GM19351 (cell line): ENCODE measurements around the gene S100PBP.

ENCODE experiments used
- ATAC-seq: cut with Tn5 transposase; IDR thresholded peaks from one replicate; pipeline ENCODE4 v1.9.1; 2021; ENCODE audit warnings: mild to moderate bottlenecking, moderate library complexity; ENCODE audit not compliant: unreplicated experiment

S100PBP gene

DNA sequence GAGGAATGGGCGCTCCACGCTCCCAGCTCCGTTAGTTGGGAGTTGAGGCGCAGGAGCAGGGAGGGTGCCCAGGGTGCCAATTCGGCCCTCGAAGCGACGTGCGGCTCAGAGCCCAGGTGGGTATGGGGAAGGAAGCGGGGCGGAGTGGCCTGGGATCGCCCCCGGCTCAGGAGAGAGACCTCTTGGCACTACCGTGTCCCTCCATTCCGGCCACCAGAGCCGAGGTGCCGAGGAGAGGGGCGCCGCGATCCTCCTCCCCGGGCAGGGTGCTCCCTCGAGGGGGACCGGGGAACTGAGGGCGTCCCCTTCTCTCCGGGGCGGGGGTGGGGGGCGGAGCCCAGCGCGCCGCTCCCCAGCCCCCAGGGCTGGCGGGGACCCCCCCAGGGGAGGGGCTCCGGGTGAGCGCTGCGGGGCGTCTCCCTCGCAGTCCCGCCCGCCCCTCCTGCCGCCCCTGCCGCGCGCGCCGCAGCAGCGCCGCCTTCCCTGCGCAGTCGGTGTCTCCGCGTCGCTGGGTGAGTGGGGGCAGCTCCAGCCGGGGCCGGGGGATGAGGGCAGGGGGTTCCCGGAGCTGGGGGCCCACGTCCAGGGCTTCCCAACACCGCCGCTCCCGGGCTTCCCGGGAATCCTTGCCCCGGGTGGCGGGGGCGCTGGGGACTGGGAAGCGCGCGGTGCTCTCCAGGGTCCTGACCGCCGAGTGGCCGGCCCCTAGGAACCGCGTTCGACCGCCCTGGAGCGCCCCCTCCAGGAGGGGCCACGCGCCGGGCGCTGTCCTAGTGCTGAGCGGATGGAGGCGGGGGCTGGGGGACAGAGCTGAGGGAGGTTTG, 68.8 kb downstream of the S100PBP start, which contains the start of gene HPCA:
Gene HPCA, plus strand, starts transcription at position 488 of the 824 bp plus-strand sequence. CDS start 2,408 bp downstream, outside the sequence.
- no peak for ATAC-seq

DNA sequence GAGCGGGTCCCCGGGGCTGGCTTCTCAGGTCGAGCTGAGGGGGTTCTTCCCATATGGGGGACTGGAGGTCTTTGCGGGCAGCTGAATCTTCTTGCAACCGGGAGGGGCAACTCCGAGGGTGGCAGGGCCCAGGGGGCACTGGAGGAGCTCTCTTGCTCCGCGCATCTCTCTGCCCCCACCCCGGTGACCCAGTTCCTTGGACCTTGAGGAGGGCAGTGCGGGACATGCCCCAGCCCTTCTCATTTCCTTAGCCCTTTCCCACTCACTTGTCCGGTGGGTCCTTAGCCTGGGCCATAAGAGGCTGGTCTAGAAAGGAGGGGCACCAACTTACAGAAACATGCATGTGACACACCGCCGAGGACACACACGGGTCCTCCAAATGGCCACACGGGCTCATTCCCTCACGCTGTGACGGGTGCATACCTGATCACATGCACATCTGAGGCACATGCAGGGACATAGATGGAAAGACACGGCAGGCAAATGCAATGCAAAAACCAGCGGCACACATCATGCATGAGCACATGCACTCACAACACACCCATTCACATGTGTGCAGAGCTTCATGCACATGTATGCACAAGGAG, 69.5 kb downstream of the S100PBP start:
- ATAC-seq = no peak

GRCh38 chr1:32887623-32888022, 70.2 kb downstream of the S100PBP start:
- ATAC-seq = no peak

DNA sequence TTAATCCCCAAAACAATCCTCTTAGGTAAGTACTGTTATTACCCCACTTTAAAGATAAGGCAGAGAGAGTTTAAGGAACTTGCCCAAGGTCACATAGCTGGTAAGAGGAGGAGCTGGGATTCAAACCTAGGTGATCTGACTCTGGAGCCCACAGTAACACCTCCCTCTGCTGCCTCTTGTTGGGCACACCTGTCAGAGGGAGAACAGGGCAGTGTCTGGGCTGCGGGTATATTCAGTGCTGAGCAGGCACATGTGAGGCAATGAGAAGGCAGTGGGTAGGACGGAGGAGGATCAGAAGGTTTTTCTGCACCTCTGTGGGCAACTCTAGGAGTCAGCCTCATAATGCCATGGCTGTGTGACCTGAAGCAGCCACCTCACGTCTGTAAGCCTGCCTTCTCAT, 70.7 kb downstream of the S100PBP start:
- ATAC-seq = no peak

DNA sequence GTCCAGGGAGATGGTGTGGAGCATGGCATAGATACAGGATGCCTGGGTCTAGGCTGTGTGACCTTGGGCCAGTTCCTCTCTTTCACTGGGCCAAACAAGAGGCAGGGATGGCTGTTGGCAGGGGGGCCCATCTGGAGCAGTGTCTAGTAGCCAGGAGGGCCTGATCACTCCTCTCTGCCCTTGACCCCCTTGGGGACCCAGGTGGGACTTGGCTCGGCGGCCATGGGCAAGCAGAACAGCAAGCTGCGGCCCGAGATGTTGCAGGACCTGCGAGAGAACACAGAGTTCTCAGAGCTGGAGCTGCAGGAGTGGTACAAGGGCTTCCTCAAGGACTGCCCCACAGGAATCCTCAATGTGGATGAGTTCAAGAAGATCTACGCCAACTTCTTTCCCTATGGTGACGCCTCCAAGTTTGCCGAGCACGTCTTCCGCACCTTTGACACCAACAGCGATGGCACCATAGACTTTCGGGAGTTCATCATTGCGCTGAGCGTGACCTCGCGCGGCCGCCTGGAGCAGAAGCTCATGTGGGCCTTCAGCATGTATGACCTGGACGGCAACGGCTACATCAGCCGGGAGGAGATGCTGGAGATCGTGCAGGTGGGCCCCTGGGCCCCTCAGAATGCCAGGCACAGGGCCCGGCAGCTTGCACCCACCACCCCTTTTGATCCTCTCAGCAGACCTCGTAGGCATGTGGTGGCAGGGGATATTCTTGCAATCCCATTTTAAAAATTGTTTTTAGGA, 71.4 kb downstream of the S100PBP start:
- no peak for ATAC-seq

GRCh38 chr1:32889731-32890278, 72.4 kb downstream of the S100PBP start:
- ATAC-seq = no peak

- no peak for ATAC-seq
These were observed 73.2 kb downstream of the S100PBP start for GRCh38 chr1:32890516-32891240.

- ATAC-seq = no peak
These were observed 73.8 kb downstream of the S100PBP start for GRCh38 chr1:32891241-32891570.

DNA sequence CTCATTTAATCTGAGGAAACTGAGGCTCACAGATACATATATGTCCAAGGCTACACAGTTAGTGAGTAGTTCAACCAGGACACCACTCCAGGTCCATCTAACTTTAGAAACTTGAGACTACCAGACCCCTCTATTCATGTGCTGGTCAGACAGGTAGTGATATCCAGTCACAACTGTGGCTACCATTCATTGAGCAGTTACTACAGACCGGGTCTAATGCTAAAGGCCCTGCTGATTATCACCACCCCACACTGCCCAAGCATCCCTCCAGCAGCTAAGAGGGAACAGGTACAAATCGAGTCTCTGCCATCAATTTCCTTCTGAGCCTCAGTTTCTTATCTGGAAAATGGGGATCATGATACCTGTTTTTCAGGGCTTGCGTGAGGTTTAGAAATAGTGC, 74.2 kb downstream of the S100PBP start:
- ATAC-seq = no peak

GRCh38 chr1:32892368-32893197, 75.1 kb downstream of the S100PBP start:
- no peak for ATAC-seq

GRCh38 chr1:32893198-32894018, 76.0 kb downstream of the S100PBP start:
- no peak for ATAC-seq

DNA sequence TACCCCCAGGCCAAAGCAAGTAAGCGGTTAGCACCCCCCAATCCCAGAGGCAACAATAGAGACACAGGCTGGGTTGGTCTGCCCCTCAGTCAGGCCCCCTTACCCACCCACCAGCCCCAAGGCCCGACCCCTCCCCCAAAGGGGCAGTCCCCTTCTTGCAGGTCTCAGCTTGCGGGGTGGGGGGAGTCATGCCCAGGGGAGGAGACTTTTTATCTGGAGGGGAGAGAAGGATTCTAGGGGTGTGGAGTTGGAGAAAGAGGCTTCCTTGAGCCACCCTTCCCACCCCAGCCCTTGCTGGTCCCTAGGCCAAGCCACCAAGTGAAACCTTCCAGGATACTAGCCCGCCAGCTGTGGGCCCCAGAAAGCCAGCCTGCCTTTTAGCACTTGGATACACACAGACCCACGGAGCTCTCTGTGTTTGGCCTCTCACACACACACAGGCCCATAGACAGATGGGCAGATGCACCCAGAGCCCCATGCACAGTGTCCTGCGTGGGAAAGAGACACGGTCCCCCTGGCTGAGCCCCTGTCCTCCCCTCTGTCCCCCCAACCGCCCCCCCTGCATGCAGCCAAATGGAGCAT, 76.7 kb downstream of the S100PBP start:
- ATAC-seq = no peak

DNA sequence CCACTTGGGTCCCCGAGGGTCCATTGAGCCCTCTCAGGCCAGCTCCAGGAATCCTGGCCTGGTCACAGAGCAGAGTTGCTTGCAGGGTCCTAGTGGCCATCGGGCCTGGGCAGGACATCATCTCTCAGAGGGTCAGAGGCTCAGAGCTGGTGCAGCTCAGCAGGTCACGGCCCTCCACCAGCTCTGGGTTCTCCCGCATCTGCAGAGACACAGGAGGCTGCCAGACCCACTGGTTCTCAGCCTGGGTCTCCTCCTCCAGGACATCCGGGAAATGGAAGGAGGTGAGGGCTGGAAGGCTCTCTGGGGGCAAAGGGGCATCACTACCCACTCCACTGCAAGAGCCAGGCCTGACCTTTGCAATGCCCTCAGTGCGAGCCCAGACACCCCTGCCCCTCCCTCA, 77.2 kb downstream of the S100PBP start:
- no peak for ATAC-seq

DNA sequence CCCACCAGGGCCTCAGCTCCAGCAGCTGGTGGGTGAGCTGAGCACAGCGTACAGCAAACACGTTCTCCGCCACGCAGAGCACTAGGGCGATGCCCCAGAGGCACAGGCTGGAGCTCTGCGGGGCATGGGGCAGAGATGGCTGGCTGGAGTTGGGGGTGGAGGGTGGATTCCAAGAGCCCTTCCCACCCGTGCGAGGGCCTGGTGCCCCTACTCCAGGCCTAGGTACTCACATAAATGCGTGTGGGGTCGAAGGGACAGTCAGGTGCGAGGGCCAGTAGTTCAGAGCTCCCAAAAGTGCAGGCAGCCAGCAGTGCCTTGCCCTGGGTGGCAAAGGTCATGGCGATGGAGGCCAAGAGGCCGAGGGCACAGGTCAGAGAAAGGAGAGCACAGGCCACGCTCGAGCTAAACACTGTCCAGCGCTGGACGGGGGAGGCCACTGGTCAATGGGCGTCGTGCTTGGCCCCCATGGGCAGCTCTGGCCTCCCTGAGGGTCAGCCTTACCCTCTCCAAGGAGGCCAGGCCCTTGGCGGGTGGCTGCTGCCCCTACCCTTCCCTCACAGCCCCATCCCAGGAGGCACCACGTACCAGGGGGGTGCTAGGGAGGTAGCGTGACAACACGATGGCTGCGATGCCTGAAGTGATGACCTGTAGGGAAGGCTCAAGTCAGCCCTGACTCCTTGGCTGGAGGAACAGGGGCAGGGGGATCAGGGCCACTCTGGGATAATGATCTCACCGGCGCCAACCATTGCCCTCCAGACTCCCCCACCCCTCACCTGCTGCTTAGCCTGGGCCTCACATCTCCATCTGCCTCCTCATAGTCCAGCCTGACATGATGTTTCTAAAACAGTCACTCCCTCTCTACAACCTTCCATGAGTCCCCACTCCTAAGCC, 78.1 kb downstream of the S100PBP start:
- no peak for ATAC-seq

- no peak for ATAC-seq
These were observed 79.0 kb downstream of the S100PBP start for GRCh38 chr1:32896451-32896850.

DNA sequence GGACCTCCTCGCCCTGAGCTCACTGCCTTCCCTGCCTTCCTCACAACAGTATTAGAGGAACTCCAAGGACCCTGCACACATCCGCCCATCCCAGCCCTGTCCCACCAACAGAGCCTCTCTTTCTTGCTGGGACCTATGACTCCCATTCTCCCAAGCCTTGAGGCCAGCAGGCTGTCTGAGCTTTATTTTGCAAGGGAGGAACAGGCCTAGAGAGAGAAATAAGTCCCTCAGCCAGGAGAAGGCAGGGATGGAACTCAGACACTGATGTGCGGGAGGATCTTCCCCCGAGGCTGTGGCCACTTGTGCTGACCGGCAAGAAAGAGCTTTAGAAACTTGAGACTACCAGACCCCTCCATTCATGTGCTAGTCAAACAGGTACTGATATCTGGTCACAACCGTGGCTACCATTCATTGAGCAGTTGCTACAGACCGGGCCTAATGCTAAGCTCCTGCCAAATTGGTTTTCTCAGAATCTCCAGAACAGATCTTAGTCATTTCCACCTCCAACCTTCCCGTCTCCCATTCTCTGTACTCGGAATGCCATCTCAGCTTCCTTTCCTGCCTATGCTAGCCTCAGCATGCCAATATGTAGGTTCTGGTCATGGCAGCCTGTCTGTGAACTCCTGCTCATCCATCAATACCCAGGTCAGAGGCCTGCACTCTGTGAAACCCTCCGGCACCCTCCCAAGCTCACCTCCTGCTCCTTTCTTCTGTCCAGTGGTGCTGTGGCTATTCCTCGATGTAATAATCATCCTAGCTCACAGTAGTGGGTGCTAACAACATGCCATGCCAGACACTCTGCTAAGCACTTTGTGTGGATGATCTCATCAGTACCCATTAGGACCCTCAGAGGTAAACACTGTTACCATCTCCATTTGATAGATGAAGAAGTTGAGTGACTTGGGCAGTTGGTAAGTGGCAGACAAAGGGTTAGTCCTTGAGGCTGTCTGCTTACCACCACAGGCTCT, 79.9 kb downstream of the S100PBP start:
- ATAC-seq = no peak

DNA sequence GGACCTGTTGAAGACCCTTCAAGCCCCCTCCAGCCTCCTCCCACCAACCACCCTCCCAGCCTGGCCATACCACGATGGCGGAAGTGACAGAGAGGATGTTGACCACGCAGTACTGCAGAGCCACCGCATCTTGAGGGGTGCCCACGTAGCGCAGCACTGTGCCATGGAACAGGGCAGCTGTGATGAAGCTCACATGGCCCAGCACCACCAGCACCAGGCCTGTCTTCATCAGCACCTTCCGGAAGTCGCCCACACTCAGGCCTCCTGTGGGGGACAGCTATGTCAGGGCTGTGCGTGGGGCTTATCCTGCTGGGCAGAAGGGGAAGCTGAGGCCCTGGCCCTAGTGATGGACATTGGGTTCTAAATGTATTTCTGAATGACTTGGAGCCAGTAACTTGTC, 80.6 kb downstream of the S100PBP start:
- no peak for ATAC-seq
